ENCODE results near the gene RASSF4.

DNA sequence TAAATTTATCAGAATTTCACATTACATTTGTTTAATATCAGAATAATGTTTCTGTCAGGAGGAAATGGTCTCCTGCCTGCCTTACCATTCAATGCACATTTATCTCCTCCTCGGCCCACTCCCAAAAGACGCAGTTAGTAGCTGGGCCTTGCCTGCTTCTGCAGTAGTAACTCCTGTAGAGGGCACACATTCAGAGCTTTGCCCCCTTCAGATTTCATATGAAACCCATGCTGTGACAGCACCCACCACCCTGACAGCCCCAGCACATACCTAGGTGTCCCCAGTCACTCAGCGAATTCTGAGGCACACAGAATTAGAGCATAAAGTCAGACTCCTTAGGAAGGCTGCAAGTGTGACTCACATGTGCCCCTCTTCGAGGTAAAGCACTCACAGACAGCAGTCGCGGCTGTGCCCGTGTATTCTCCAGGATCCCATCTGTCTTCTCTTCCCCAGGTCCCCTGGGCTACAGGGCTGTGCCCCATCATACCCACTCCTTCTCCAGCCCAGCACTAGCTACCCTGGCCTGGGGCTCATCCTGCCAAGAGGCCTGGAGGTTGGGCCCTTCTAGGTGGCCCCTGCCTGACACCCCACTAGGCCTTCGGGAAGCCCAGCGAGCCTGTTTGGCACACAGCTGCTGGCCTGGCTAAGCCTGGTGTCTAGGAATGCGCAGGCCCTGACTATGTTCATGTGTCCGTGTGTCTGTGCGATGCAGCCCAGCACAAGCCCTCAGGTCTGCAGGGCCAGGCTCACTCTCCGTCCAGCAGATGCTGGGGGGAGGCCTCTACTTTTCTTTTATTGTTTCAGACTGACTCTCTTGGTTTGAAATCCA, 23.7 kb downstream of the RASSF4 start:
- TF ChIP-seq, protein P1, sequence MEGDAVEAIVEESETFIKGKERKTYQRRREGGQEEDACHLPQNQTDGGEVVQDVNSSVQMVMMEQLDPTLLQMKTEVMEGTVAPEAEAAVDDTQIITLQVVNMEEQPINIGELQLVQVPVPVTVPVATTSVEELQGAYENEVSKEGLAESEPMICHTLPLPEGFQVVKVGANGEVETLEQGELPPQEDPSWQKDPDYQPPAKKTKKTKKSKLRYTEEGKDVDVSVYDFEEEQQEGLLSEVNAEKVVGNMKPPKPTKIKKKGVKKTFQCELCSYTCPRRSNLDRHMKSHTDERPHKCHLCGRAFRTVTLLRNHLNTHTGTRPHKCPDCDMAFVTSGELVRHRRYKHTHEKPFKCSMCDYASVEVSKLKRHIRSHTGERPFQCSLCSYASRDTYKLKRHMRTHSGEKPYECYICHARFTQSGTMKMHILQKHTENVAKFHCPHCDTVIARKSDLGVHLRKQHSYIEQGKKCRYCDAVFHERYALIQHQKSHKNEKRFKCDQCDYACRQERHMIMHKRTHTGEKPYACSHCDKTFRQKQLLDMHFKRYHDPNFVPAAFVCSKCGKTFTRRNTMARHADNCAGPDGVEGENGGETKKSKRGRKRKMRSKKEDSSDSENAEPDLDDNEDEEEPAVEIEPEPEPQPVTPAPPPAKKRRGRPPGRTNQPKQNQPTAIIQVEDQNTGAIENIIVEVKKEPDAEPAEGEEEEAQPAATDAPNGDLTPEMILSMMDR (conservative IDR thresholded peaks at IDR 0.05), result no peak
- no peak for TF ChIP-seq ZFX (IDR thresholded peaks at IDR 0.05)

Data from C4-2B (cell line).